ENCODE data around the gene PCNX1. TPM values are rescaled to one million over a fixed set of nuclear protein-coding genes. Genes with fewer than 3 reads are reported as not detected.

The PCNX1 gene
- total RNA-seq, 6 donors from 2014 or later = 38.4 to 98.5 (median 65.4) TPM

DNA sequence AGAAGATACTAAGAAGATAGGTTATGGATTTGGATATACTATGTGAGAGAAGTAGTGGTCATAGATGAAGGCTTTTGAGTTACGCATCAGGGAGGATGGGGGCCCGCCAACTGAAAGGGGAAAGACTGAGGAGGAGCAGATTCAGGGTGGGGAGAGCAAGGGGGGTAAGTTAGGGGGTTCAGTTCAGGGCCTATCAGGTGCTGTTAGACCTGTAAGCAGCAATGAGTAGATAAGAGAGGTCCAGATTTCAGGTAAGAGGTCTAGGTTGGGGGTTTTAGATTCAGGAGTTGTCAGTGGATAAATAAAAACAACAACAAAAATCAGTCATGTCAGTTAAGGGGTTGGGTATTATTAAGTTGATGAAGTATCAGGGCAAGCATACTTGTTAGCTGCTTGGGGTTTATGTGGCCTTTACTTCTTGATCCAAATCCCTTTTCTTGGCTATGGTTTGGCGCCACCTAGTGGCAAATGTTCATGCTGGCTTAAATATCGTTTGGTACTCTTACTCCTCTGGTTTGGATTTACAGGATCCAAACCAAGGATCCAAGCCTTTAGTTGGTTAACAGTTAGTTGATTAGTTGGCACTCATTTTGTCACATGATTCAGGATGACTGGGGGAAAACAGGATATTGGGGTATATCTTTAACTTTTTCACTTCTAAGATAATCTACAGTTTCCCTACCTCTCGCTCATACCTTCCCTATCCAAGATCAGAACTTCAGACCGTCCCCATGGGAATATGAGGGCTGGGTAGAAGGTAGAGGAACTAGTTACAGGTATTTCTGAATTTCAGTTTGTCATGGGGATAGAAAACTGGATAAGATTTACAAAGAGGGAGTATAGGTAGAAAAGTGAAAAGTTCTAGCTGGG, 65.1 kb downstream of the PCNX1 start:
- no peak for TF ChIP-seq EP300 (IDR thresholded peaks at IDR 0.05)
- TF ChIP-seq, protein P1, sequence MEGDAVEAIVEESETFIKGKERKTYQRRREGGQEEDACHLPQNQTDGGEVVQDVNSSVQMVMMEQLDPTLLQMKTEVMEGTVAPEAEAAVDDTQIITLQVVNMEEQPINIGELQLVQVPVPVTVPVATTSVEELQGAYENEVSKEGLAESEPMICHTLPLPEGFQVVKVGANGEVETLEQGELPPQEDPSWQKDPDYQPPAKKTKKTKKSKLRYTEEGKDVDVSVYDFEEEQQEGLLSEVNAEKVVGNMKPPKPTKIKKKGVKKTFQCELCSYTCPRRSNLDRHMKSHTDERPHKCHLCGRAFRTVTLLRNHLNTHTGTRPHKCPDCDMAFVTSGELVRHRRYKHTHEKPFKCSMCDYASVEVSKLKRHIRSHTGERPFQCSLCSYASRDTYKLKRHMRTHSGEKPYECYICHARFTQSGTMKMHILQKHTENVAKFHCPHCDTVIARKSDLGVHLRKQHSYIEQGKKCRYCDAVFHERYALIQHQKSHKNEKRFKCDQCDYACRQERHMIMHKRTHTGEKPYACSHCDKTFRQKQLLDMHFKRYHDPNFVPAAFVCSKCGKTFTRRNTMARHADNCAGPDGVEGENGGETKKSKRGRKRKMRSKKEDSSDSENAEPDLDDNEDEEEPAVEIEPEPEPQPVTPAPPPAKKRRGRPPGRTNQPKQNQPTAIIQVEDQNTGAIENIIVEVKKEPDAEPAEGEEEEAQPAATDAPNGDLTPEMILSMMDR (IDR thresholded peaks at IDR 0.05) = peak; percentile 76 to 93 (median 87)
- peak in 1 of 2 donors; percentile 80 for DNase-seq
- H3K9me3 ChIP-seq = no peaks in the 10 kb centered on the region
- H3K27ac ChIP-seq = peak overlapping the region in 1 of 4 donors; percentile 26
- H3K4me3 ChIP-seq = no peak overlapping the region
- ATAC-seq (ENCODE audit: low FRiP score in 2 of 2) = peak; percentile 87 to 91
- peaks cover 3 to 7% (median 5%) of the 10 kb centered on the region in 4 donors for H3K4me1 ChIP-seq
- peaks cover 0 to 28% (median 13%) of the 10 kb centered on the region in 4 donors for H3K36me3 ChIP-seq
- no peaks in the 10 kb centered on the region for H3K27me3 ChIP-seq
- WGBS, 2 donors = 57 to 63% methylated on average over 6 of the region's 6 CpGs

DNA sequence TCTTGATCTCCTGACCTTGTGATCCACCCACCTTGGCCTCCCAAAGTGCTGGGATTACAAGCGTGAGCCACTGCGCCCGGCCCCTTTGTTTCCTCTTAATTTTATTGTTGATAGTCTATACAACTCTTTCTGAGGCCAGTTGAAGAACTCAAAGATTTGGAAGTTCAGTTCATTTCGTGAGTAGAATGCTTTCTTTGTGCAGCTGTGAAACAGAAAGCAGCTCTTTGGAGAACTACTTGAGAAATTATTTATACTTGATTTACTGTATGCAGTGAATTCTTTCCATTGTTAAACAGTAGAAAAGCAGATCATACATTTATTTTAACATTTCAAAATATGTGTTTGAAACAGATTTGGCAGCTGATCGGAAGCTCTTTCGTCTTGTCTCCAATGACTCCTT, 69.3 kb downstream of the PCNX1 start:
- no peaks in the 10 kb centered on the region for H3K9me3 ChIP-seq
- no peak overlapping the region for H3K27ac ChIP-seq
- DNase-seq (no peak), ATAC-seq (ENCODE audit: low FRiP score in 2 of 2) (no peak)
- peaks cover 6 to 29% (median 21%) of the 10 kb centered on the region in 4 donors for H3K36me3 ChIP-seq
- H3K4me3 ChIP-seq = no peak overlapping the region
- H3K4me1 ChIP-seq = peaks cover 3 to 17% (median 11%) of the 10 kb centered on the region in 4 donors
- TF ChIP-seq, protein P1 (IDR thresholded peaks at IDR 0.05) = no peak
- TF ChIP-seq POLR2A (IDR thresholded peaks at IDR 0.05) (no peak), POLR2AphosphoS5 (IDR thresholded peaks at IDR 0.05) (no peak), EP300 (IDR thresholded peaks at IDR 0.05) (no peak)
- 91% methylated on average over 6 of the region's 6 CpGs for WGBS, 2 donors
- H3K27me3 ChIP-seq = no peaks in the 10 kb centered on the region

DNA sequence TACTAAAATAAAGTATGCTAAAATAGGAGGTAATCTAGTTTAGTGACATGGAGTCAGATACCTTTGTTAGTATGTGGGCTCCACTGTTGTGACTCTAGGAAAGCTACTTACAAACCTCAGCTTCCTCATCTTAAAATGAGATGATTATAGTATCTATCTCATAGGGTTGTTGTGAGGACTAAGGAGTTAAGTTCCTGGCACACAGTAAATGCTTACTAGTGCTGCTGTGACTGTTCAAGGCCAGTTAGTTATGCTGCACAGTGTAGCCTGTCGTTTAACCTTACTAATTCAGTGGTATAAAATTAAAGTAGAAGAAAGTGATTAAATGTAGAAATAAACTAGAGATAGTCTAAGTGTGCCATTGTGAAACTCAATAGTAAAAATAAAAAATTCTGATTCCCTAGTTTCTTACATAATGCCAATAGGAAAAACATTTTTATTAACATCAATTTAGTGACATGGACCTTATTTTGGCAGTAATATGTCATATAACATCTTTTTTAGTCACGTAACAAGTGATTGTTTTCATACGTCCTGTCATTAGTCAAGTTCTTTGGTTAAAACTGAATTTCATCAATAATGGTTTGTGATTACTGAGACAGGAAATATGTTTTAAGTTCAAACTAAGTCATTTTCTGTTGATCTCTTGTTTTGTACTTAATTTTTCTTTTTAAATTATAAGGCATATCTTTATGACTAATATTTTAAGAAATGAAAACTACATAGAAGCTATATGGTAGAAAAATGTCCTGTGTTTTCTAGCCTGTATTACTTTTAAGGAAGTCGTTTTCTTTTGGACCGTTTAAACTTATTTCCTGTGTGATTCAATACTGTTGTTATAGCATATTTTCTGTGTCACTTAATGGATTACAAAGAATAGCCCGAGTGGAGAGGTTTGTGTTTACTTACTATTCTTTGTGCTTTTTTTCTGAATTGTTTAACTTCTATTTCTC, 74.0 kb downstream of the PCNX1 start:
- H3K27me3 ChIP-seq = no peaks in the 10 kb centered on the region
- no peaks in the 10 kb centered on the region for H3K9me3 ChIP-seq
- no peak overlapping the region for H3K4me3 ChIP-seq
- H3K36me3 ChIP-seq = peaks cover 6 to 26% (median 21%) of the 10 kb centered on the region in 4 donors
- ATAC-seq (ENCODE audit: low FRiP score in 2 of 2) = no peak
- no peak for DNase-seq
- TF ChIP-seq, protein P1 (IDR thresholded peaks at IDR 0.05) = no peak
- no peak for TF ChIP-seq POLR2AphosphoS5 (IDR thresholded peaks at IDR 0.05)
- no peak for TF ChIP-seq POLR2A (IDR thresholded peaks at IDR 0.05)
- no peak for TF ChIP-seq EP300 (IDR thresholded peaks at IDR 0.05)
- peaks cover 12 to 14% (median 13%) of the 10 kb centered on the region in 4 donors for H3K4me1 ChIP-seq
- no peak overlapping the region for H3K27ac ChIP-seq
- WGBS, 2 donors = 28 to 32% methylated on average over 6 of the region's 6 CpGs

DNA sequence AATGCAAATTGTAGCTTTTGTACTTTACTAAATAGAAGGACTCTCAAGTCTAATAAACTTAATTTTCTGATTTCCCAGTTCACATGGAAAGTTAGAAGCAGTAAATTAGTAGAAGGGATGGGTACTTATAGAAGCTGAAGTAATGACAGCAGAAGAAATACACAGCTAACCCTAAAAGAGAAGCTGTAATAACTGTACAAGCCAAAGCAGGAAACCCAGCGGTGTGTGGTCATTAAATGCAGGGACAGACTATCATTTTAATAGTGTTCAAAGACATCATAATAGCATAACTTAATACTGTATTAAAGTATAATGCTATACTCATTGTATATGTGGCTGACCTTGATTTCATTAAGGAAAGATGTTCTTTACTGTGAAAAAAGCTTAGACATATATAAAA, 74.9 kb downstream of the PCNX1 start:
- peaks cover 6 to 17% (median 15%) of the 10 kb centered on the region in 4 donors for H3K36me3 ChIP-seq
- WGBS, 2 donors = 59 to 72% methylated on average over 1 of the region's 1 CpG
- H3K27me3 ChIP-seq = no peaks in the 10 kb centered on the region
- TF ChIP-seq POLR2AphosphoS5 (IDR thresholded peaks at IDR 0.05) (no peak), EP300 (IDR thresholded peaks at IDR 0.05) (no peak)
- TF ChIP-seq, protein P1 (IDR thresholded peaks at IDR 0.05) = no peak
- peak overlapping the region in 1 of 4 donors; percentile 11 for H3K27ac ChIP-seq
- peaks cover 12 to 14% (median 13%) of the 10 kb centered on the region in 4 donors for H3K4me1 ChIP-seq
- H3K4me3 ChIP-seq = no peak overlapping the region
- no peak for ATAC-seq (ENCODE audit: low FRiP score in 2 of 2)
- DNase-seq = no peak
- H3K9me3 ChIP-seq = no peaks in the 10 kb centered on the region
